ENCODE data around the gene KCNB1.

- TF ChIP-seq CTCF (IDR thresholded peaks at IDR 0.05; ENCODE audit: poor library complexity, severe bottlenecking) (no peak), RAD21 (conservative IDR thresholded peaks at IDR 0.05) (no peak), REST (IDR thresholded peaks at IDR 0.05; ENCODE audit: borderline replicate concordance) (no peak), POLR2AphosphoS5 (IDR thresholded peaks at IDR 0.05) (no peak), EZH2 (IDR thresholded peaks at IDR 0.05; ENCODE audit: borderline replicate concordance, insufficient read depth, low read length, poor library complexity, severe bottlenecking) (no peak), EP300 (conservative IDR thresholded peaks at IDR 0.05; ENCODE audit: poor library complexity, severe bottlenecking) (no peak), TAF1 (IDR thresholded peaks at IDR 0.05; ENCODE audit: low read depth) (no peak), SMC3 (conservative IDR thresholded peaks at IDR 0.05; ENCODE audit: poor library complexity) (no peak)
Measured at GRCh38 chr20:49519212-49519712, 36.8 kb upstream of the KCNB1 start.
